ENCODE data around the gene TACC3. TPM values are rescaled to one million over a fixed set of nuclear protein-coding genes. Genes with fewer than 3 reads are reported as not detected.

The TACC3 gene
- total RNA-seq, 6 donors from 2014 or later, result 8.9 to 47.4 (median 21.9) TPM

DNA sequence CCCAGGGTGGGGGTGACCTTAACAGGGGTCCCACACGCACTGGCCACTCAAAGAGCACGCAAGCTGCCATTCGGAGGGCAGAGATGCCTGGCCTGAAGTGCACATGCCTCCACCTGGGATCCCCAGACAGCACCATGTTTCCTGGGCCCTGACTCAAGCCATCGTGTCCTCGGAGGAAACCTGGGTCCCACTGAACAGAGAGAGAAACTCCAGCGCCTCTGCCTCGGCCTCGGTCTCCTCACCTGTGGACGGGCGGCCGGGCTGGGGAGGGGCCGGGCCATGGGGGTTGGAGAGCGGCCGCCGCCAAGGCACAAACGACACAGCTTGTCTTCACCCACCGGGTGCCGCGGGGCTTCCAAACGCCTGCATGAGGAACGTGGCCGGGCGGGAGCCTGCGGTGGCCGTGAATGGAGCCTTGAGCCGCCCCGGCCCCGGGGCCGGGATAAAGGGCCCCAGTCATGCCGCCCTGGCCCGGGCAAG, 41.8 kb downstream of the TACC3 start:
- TF ChIP-seq POLR2A (IDR thresholded peaks at IDR 0.05), result no peak
- TF ChIP-seq CTCF (IDR thresholded peaks at IDR 0.05), result no peak
- no peak for TF ChIP-seq POLR2AphosphoS5 (IDR thresholded peaks at IDR 0.05)
- TF ChIP-seq EP300 (IDR thresholded peaks at IDR 0.05), result no peak
- ATAC-seq (ENCODE audit: low FRiP score in 2 of 2) (no peak), DNase-seq (no peak)
- 52% methylated on average over 13 of the region's 31 CpGs; no CpG with 5 or more reads in 1 of the 2 donors for WGBS, 2 donors
- peaks cover 0 to 11% (median 1%) of the 10 kb centered on the region in 4 donors for H3K27me3 ChIP-seq
- no peaks in the 10 kb centered on the region for H3K36me3 ChIP-seq
- H3K4me1 ChIP-seq, result peaks cover 41 to 59% (median 41%) of the 10 kb centered on the region in 4 donors
- peak overlapping the region in 2 of 4 donors; percentile 45 to 54 for H3K27ac ChIP-seq
- H3K4me3 ChIP-seq, result peak overlapping the region in 3 of 4 donors; percentile 12 to 26 (median 26)
- no peaks in the 10 kb centered on the region for H3K9me3 ChIP-seq

GRCh38 chr4:1763550-1764080, 42.3 kb downstream of the TACC3 start:
- Histone ChIP-seq H3K4me1 (peaks cover 41 to 64% (median 46%) of the 10 kb centered on the region in 4 donors), H3K9me3 (no peaks in the 10 kb centered on the region), H3K27ac (peak overlapping the region in 2 of 4 donors; percentile 45 to 54), H3K4me3 (peak overlapping the region in 3 of 4 donors; percentile 12 to 26 (median 26)), H3K36me3 (no peaks in the 10 kb centered on the region), H3K27me3 (peaks cover 0 to 11% (median 1%) of the 10 kb centered on the region in 4 donors)
- DNase-seq (no peak), ATAC-seq (ENCODE audit: low FRiP score in 2 of 2) (peak in 1 of 2 donors; percentile 52)
- 10 to 18% methylated on average over 14 to 35 of the region's 36 CpGs for WGBS, 2 donors
- TF ChIP-seq CTCF (IDR thresholded peaks at IDR 0.05) (peak in 1 of 6 experiments; percentile 23), EP300 (IDR thresholded peaks at IDR 0.05) (no peak)

DNA sequence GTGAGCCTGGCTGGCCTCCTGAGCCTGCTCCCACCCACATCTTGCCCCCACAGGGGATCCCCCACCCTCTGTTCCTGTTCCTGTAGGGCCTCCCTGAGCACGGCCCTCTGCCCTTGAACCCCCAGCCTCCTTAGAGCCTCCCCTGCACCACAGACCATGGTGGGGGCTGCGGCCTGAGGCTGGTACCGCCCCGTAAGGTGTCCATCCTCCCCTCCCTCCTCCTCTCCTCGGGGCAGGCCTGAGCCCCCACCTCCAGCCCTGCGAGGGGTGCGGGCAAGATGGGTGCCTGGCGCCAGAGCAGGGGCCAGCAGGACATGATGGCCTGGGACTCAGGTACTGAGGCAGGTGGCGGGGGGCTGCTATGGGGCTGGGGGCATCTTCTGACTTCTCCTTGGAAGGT, 43.3 kb downstream of the TACC3 start:
- ATAC-seq (ENCODE audit: low FRiP score in 2 of 2), result no peak
- Histone ChIP-seq H3K4me1 (peaks cover 38 to 70% (median 56%) of the 10 kb centered on the region in 4 donors), H3K27ac (no peak overlapping the region), H3K9me3 (no peaks in the 10 kb centered on the region), H3K27me3 (peaks cover 0 to 11% (median 1%) of the 10 kb centered on the region in 4 donors), H3K36me3 (no peaks in the 10 kb centered on the region), H3K4me3 (no peak overlapping the region)
- no peak for DNase-seq
- TF ChIP-seq CTCF (IDR thresholded peaks at IDR 0.05) (no peak), EP300 (IDR thresholded peaks at IDR 0.05) (no peak), POLR2A (IDR thresholded peaks at IDR 0.05) (no peak), POLR2AphosphoS5 (IDR thresholded peaks at IDR 0.05) (no peak)
- 94% methylated on average over 5 to 9 of the region's 9 CpGs for WGBS, 2 donors

GRCh38 chr4:1765409-1766072, 44.2 kb downstream of the TACC3 start:
- Histone ChIP-seq H3K4me3 (no peak overlapping the region), H3K27ac (peak overlapping the region in 3 of 4 donors; percentile 35 to 87 (median 77)), H3K36me3 (no peaks in the 10 kb centered on the region), H3K9me3 (no peaks in the 10 kb centered on the region), H3K4me1 (peaks cover 31 to 67% (median 53%) of the 10 kb centered on the region in 4 donors), H3K27me3 (peaks cover 0 to 11% (median 1%) of the 10 kb centered on the region in 4 donors)
- DNase-seq (no peak), ATAC-seq (ENCODE audit: low FRiP score in 2 of 2) (no peak)
- WGBS, 2 donors, result 79 to 86% methylated on average over 8 to 10 of the region's 10 CpGs
- TF ChIP-seq CTCF (IDR thresholded peaks at IDR 0.05), result no peak

Data from upper lobe of left lung (tissue), 6 donors.